Measurements from ENCODE around the gene TXNDC9.

GRCh38 chr2:99335911-99336803, at the start of gene TXNDC9:
- TF ChIP-seq, protein P1, sequence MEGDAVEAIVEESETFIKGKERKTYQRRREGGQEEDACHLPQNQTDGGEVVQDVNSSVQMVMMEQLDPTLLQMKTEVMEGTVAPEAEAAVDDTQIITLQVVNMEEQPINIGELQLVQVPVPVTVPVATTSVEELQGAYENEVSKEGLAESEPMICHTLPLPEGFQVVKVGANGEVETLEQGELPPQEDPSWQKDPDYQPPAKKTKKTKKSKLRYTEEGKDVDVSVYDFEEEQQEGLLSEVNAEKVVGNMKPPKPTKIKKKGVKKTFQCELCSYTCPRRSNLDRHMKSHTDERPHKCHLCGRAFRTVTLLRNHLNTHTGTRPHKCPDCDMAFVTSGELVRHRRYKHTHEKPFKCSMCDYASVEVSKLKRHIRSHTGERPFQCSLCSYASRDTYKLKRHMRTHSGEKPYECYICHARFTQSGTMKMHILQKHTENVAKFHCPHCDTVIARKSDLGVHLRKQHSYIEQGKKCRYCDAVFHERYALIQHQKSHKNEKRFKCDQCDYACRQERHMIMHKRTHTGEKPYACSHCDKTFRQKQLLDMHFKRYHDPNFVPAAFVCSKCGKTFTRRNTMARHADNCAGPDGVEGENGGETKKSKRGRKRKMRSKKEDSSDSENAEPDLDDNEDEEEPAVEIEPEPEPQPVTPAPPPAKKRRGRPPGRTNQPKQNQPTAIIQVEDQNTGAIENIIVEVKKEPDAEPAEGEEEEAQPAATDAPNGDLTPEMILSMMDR (IDR thresholded peaks at IDR 0.05): no peak
- peak; percentile 63 to 79 (median 76) for TF ChIP-seq POLR2A (IDR thresholded peaks at IDR 0.05)

All from body of pancreas (tissue), 4 donors.